Sigmoid colon (tissue), 4 donors: ENCODE measurements around the gene OR10G8.

ENCODE experiments used
- CTCF ChIP-seq, 4 experiments: fragments of 450-650 bp in 3 of 4; fragments of 200-600 bp in 1 of 4; IDR thresholded peaks; one replicate each; pipeline ENCODE4 v1.5.1; 2016 to 2019; ENCODE audit warnings: antibody characterized with exemption in 4 of 4, mild to moderate bottlenecking in 3 of 4, moderate library complexity in 2 of 4
- POLR2A ChIP-seq, 2 donors: fragments of 450-650 bp; IDR thresholded peaks; one replicate each; pipeline ENCODE4 v1.6.1; 2016; ENCODE audit warnings: antibody characterized with exemption in 2 of 2, mild to moderate bottlenecking in 2 of 2, moderate library complexity in 2 of 2
- POLR2AphosphoS5 ChIP-seq, 4 donors: sonication (generic); formaldehyde crosslinking; IDR thresholded peaks; one replicate each; pipeline ENCODE4 v1.6.1; 2017; ENCODE audit warnings: antibody characterized with exemption in 4 of 4

GRCh38 chr11:124077266-124077665, 50.7 kb downstream of the OR10G8 start:
- TF ChIP-seq CTCF (IDR thresholded peaks at IDR 0.05) (no peak), POLR2A (IDR thresholded peaks at IDR 0.05) (no peak), POLR2AphosphoS5 (IDR thresholded peaks at IDR 0.05) (no peak)
